PC-9 (cell line): Measurements from ENCODE around the gene LAG3. TPM values are rescaled to one million over a fixed set of nuclear protein-coding genes. Genes with fewer than 3 reads are reported as not detected.

Source experiments
- BruUV-seq: library from RNA; stranded (reverse); fragments of 400-500 nt; replicated peaks from 2 replicates; lab custom pipeline; 2021; lab: Mats Ljungman, UMichigan
- CTCF ChIA-PET: fragments of 300-600 bp; sonication (Branson Sonifier 250); formaldehyde crosslinking; loops from one replicate; lab custom pipeline; 2022; ENCODE audit warnings: antibody characterized with exemption; lab: Charles Lee
- POLR2A ChIA-PET: fragments of 300-600 bp; sonication (Branson Sonifier 250); formaldehyde crosslinking; loops from one replicate; lab custom pipeline; 2022; ENCODE audit warnings: antibody characterized with exemption; ENCODE audit not compliant: unreplicated experiment; lab: Charles Lee
- DNase-seq, 2 experiments: peaks; one replicate each; pipeline versions ENCODE4 v3.0.0 to v3.0.0-alpha.2; 2015 to 2022; ENCODE audit warnings: mixed read lengths in 1 of 2
- H2AFZ ChIP-seq: fragments of 200-600 bp; sonication (generic); 2 replicates; pipeline ENCODE4 v1.8.1; 2017; ENCODE audit warnings: antibody characterized with exemption
- H3F3A ChIP-seq: fragments of 200-600 bp; sonication (generic); 2 replicates; pipeline ENCODE4 v1.8.1; 2017; ENCODE audit warnings: antibody characterized with exemption, mild to moderate bottlenecking, low read depth; ENCODE audit not compliant: insufficient read depth
- H3K27ac ChIP-seq: fragments of 200-600 bp; sonication (generic); 2 replicates; pipeline ENCODE4 v1.6.1; 2016; ENCODE audit warnings: mixed run types
- H3K27me3 ChIP-seq: fragments of 200-600 bp; sonication (generic); 2 replicates; pipeline ENCODE4 v1.6.1; 2016; ENCODE audit warnings: low read depth, mixed run types; ENCODE audit not compliant: insufficient read depth
- H3K36me3 ChIP-seq: fragments of 200-600 bp; sonication (generic); 2 replicates; pipeline ENCODE4 v1.6.1; 2016; ENCODE audit warnings: low read depth, mixed run types
- H3K4me1 ChIP-seq: fragments of 200-600 bp; sonication (generic); replicated peaks from 2 replicates; pipeline ENCODE4 v1.6.1; 2016; ENCODE audit warnings: mixed run types; ENCODE audit not compliant: insufficient read depth
- H3K4me2 ChIP-seq: fragments of 200-600 bp; sonication (generic); 2 replicates; pipeline ENCODE4 v1.6.1; 2017; ENCODE audit warnings: mixed run types
- H3K4me3 ChIP-seq: fragments of 200-600 bp; sonication (generic); 2 replicates; pipeline ENCODE4 v1.6.1; 2016; ENCODE audit warnings: mixed run types
- H3K79me2 ChIP-seq: fragments of 200-600 bp; sonication (generic); 2 replicates; pipeline ENCODE4 v1.6.1; 2017; ENCODE audit warnings: low read depth, mixed run types
- H3K9me2 ChIP-seq: fragments of 200-600 bp; sonication (generic); 2 replicates; pipeline ENCODE4 v1.8.1; 2017; ENCODE audit warnings: mild to moderate bottlenecking; ENCODE audit not compliant: insufficient read depth
- H3K9me3 ChIP-seq: fragments of 200-600 bp; sonication (generic); 2 replicates; pipeline ENCODE4 v1.8.1; 2016; ENCODE audit warnings: low read depth; ENCODE audit not compliant: insufficient read depth
- H4K20me1 ChIP-seq: fragments of 200-600 bp; sonication (generic); 2 replicates; pipeline ENCODE4 v1.8.1; 2017; ENCODE audit not compliant: insufficient read depth
- CTCF ChIP-seq: fragments of 200-600 bp; sonication (generic); conservative IDR thresholded peaks from 2 replicates; pipeline ENCODE4 v1.6.1; 2017; ENCODE audit warnings: mixed run types, antibody characterized with exemption, mild to moderate bottlenecking, moderate library complexity
- EZH2 ChIP-seq: fragments of 200-600 bp; sonication (generic); IDR thresholded peaks from 2 replicates; pipeline ENCODE4 v1.8.0; 2017; ENCODE audit warnings: antibody characterized with exemption, low read depth
- intact Hi-C: fragments of 100-400 bp; cut with micrococcal nuclease; formaldehyde crosslinking; loops from one replicate; pipeline ENCODE4 v1.10.0; 2022; ENCODE audit not compliant: unreplicated experiment
- total RNA-seq: library from RNA; stranded (reverse); gene quantifications from 2 replicates; pipeline ENCODE4 v1.2.3, GENCODE V29; 2021

The LAG3 gene
- total RNA-seq, 1 experiment from 2014 or later = 10.5 TPM

GRCh38 chr12:6771509-6772330 is 600 bp upstream of the LAG3 start:
- H4K20me1 ChIP-seq = peaks cover 19% of the 10 kb centered on the region
- no peaks in the 10 kb centered on the region for H3K27me3 ChIP-seq
- TF ChIP-seq EZH2 = no peak
- TF ChIP-seq CTCF = no peak
- no peaks in the 10 kb centered on the region for H3K36me3 ChIP-seq
- H3K79me2 ChIP-seq = peaks cover 25% of the 10 kb centered on the region
- no peak overlapping the region for H3K27ac ChIP-seq
- ChIA-PET CTCF (interaction anchor here (1.8 kb wide), 1 partner anchor 19 kb away, joined by 5 read pairs; the partner anchor contains the start of gene MLF2), POLR2A (interaction anchor here (0.6 to 0.8 kb wide), 3 partner anchors 19 to 336 kb away, joined by 3 to 5 read pairs (median 3); partner anchors contain the start of gene MLF2)
- no peaks in the 10 kb centered on the region for H3K9me3 ChIP-seq
- H3F3A ChIP-seq = peaks cover 27% of the 10 kb centered on the region
- no peak for DNase-seq
- H3K4me3 ChIP-seq = no peak overlapping the region
- peaks cover 14% of the 10 kb centered on the region for H3K4me1 ChIP-seq
- no peaks in the 10 kb centered on the region for H3K9me2 ChIP-seq
- BruUV-seq = no TSS peak
- H2AFZ ChIP-seq = no peak overlapping the region
- no peak overlapping the region for H3K4me2 ChIP-seq
- intact Hi-C loops = no loop called here

GRCh38 chr12:6772726-6773589 is 638 bp downstream of the LAG3 start:
- Histone ChIP-seq H3K9me3 (no peaks in the 10 kb centered on the region), H3K4me3 (no peak overlapping the region), H3K79me2 (peaks cover 15% of the 10 kb centered on the region), H3K27ac (no peak overlapping the region), H3K36me3 (no peaks in the 10 kb centered on the region), H4K20me1 (peaks cover 15% of the 10 kb centered on the region), H2AFZ (no peak overlapping the region), H3K9me2 (no peaks in the 10 kb centered on the region), H3K27me3 (no peaks in the 10 kb centered on the region), H3K4me2 (no peak overlapping the region), H3K4me1 (peaks cover 10% of the 10 kb centered on the region), H3F3A (peaks cover 27% of the 10 kb centered on the region)
- intact Hi-C loops = no loop called here
- no peak for DNase-seq
- ChIA-PET POLR2A (interaction anchor here (0.6 kb wide), 1 partner anchor 36 kb away, joined by 25 read pairs; no protein-coding TSS in a partner anchor), CTCF (no interaction called here)
- no TSS peak for BruUV-seq
- TF ChIP-seq CTCF (no peak), EZH2 (no peak)
